NCI-H1048 (cell line): ENCODE results near the gene RGN.
"Not testable (repeated sequence)": the region's sequence is repeated elsewhere in the genome, so short reads cannot be mapped to it uniquely, and the experiment has no call there.

Experiments
- DNase-seq: peaks from one replicate; lab custom pipeline; 2025; lab: John Stamatoyannopoulos, UW

RGN gene

GRCh38 chrX:47078129-47079043 lies at the start of gene RGN:
Gene RGN (plus strand): TSS chrX:47078443. CDS start chrX:47081145, 2,702 bp downstream.
- DNase-seq = no peak

GRCh38 chrX:47030339-47030738 lies 47.9 kb upstream of the RGN start:
- peak; percentile 4 for DNase-seq

GRCh38 chrX:47047989-47048388 lies 30.3 kb upstream of the RGN start:
- no peak for DNase-seq

GRCh38 chrX:47059142-47059874 lies 18.9 kb upstream of the RGN start:
- no peak for DNase-seq

- no peak for DNase-seq
Measured at GRCh38 chrX:47060708-47061107, 17.5 kb upstream of the RGN start.

GRCh38 chrX:47061238-47061919 lies 16.9 kb upstream of the RGN start:
- no peak for DNase-seq

GRCh38 chrX:47063179-47063578 lies 15.1 kb upstream of the RGN start:
- no peak for DNase-seq

- no peak for DNase-seq
Measured at GRCh38 chrX:47068214-47068613, 10.0 kb upstream of the RGN start.

- DNase-seq = no peak
Measured at GRCh38 chrX:47068720-47069119, 9.5 kb upstream of the RGN start.

- DNase-seq = no peak
Measured at GRCh38 chrX:47080215-47080914, 2.1 kb downstream of the RGN start.

- DNase-seq = no peak
Measured at GRCh38 chrX:47080915-47081236, 2.6 kb downstream of the RGN start.

- DNase-seq = no peak
Measured at GRCh38 chrX:47091149-47091775, 13.0 kb downstream of the RGN start.

- no peak for DNase-seq
Measured at GRCh38 chrX:47093248-47093647, 15.0 kb downstream of the RGN start.

GRCh38 chrX:47093860-47094259 lies 15.6 kb downstream of the RGN start:
- DNase-seq = no peak

- no peak for DNase-seq
Measured at GRCh38 chrX:47097018-47097417, 18.8 kb downstream of the RGN start.

- DNase-seq = no peak
Measured at GRCh38 chrX:47098338-47099094, 20.3 kb downstream of the RGN start.

- no peak for DNase-seq
Measured at GRCh38 chrX:47101206-47101605, 23.0 kb downstream of the RGN start.

GRCh38 chrX:47110936-47111615 lies 32.8 kb downstream of the RGN start:
- not testable (repeated sequence) for DNase-seq

- no peak for DNase-seq
Measured at GRCh38 chrX:47112316-47112954, 34.2 kb downstream of the RGN start.
